GM06990 (cell line): Measurements from ENCODE around the gene SRGN.
A peak's percentile ranks its signal among the peaks of the same experiment; 100 is the strongest.

Source experiments
- DNase-seq: peaks from one replicate; pipeline ENCODE4 v3.0.0-alpha.2; 2011; ENCODE audit not compliant: insufficient read length; ENCODE audit errors: extremely low read depth
- H3K27me3 ChIP-seq: replicated peaks from 2 replicates; pipeline ENCODE4 v1.6.0; 2011; ENCODE audit warnings: low read length; ENCODE audit not compliant: control insufficient read depth, insufficient read depth
- H3K36me3 ChIP-seq: 2 replicates; pipeline ENCODE4 v1.5.1; 2011; ENCODE audit warnings: low read length; ENCODE audit not compliant: control insufficient read depth, insufficient read depth
- H3K4me3 ChIP-seq: replicated peaks from 2 replicates; pipeline ENCODE4 v1.5.1; 2011; ENCODE audit warnings: low read depth, mild to moderate bottlenecking, control low read depth, low read length
- CTCF ChIP-seq: IDR thresholded peaks from 2 replicates; pipeline ENCODE4 v1.5.1; 2011; ENCODE audit warnings: low read length, control low read depth, mild to moderate bottlenecking, inconsistent platforms; ENCODE audit not compliant: insufficient read depth, poor library complexity, severe bottlenecking

SRGN gene

GRCh38 chr10:69078311-69078710 lies 9.6 kb upstream of the SRGN start:
- H3K36me3 ChIP-seq = no peaks in the 10 kb centered on the region
- TF ChIP-seq CTCF = no peak
- DNase-seq = no peak

GRCh38 chr10:69080226-69080625 lies 7.7 kb upstream of the SRGN start:
- Histone ChIP-seq H3K27me3 (no peaks in the 10 kb centered on the region), H3K4me3 (no peak overlapping the region), H3K36me3 (no peaks in the 10 kb centered on the region)
- TF ChIP-seq CTCF = no peak
- DNase-seq = no peak

More at GRCh38 chr10:69078311-69078710, 9.6 kb upstream of the SRGN start:
- H3K4me3 ChIP-seq = no peak overlapping the region
- H3K27me3 ChIP-seq = no peaks in the 10 kb centered on the region

- no peak for DNase-seq
- no peak overlapping the region for H3K4me3 ChIP-seq
- no peak for TF ChIP-seq CTCF
- no peaks in the 10 kb centered on the region for H3K36me3 ChIP-seq
- H3K27me3 ChIP-seq = no peaks in the 10 kb centered on the region
These were observed 1.8 kb upstream of the SRGN start for GRCh38 chr10:69086001-69086509.

GRCh38 chr10:69088471-69088769 lies 517 bp downstream of the SRGN start:
- TF ChIP-seq CTCF = no peak
- DNase-seq = no peak
- peak overlapping the region; percentile 97 for H3K4me3 ChIP-seq
- H3K36me3 ChIP-seq = no peaks in the 10 kb centered on the region
- no peaks in the 10 kb centered on the region for H3K27me3 ChIP-seq

- Histone ChIP-seq H3K27me3 (no peaks in the 10 kb centered on the region), H3K4me3 (peak overlapping the region; percentile 97), H3K36me3 (peaks cover 1% of the 10 kb centered on the region; the same call in 1 of the 2 replicates)
- peak; percentile 48 for DNase-seq
- TF ChIP-seq CTCF = no peak
These were observed 1.0 kb downstream of the SRGN start for GRCh38 chr10:69088801-69089501.
